NT2/D1 (cell line): ENCODE measurements around the gene PEPD.

Source experiments
- DNase-seq: peaks from one replicate; pipeline ENCODE4 v3.0.0-alpha.2; 2011; ENCODE audit warnings: low read depth, low spot score
- H3K27me3 ChIP-seq: 2 replicates; pipeline ENCODE4 v1.6.0; 2011; ENCODE audit warnings: mild to moderate bottlenecking; ENCODE audit not compliant: insufficient read length, insufficient read depth
- H3K36me3 ChIP-seq: 2 replicates; pipeline ENCODE4 v1.6.1; 2011; ENCODE audit warnings: mild to moderate bottlenecking, low read length, mixed read lengths; ENCODE audit not compliant: insufficient read depth, insufficient read length
- H3K4me1 ChIP-seq: 2 replicates; pipeline ENCODE4 v1.5.1; 2011; ENCODE audit not compliant: insufficient read depth, insufficient read length
- H3K4me3 ChIP-seq: 2 replicates; pipeline ENCODE4 v1.5.1; 2011; ENCODE audit warnings: low read depth; ENCODE audit not compliant: insufficient read length
- H3K9ac ChIP-seq: 2 replicates; pipeline ENCODE4 v1.6.0; 2011; ENCODE audit warnings: low read depth; ENCODE audit not compliant: insufficient read length
- H3K9me3 ChIP-seq: 2 replicates; pipeline ENCODE4 v1.5.1; 2011; ENCODE audit warnings: mild to moderate bottlenecking, low read length; ENCODE audit not compliant: insufficient read depth
- SUZ12 ChIP-seq: IDR thresholded peaks from 2 replicates; pipeline ENCODE4 v1.6.1; 2011; ENCODE audit not compliant: insufficient read length, insufficient read depth; ENCODE audit errors: extremely low read depth
- YY1 ChIP-seq: IDR thresholded peaks from 2 replicates; pipeline ENCODE4 v1.6.1; 2011; ENCODE audit not compliant: insufficient read length, insufficient read depth
- ZNF274 ChIP-seq: IDR thresholded peaks from 2 replicates; pipeline ENCODE4 v1.6.1; 2011; ENCODE audit warnings: mild to moderate bottlenecking, low read depth, low read length

Gene PEPD

DNA sequence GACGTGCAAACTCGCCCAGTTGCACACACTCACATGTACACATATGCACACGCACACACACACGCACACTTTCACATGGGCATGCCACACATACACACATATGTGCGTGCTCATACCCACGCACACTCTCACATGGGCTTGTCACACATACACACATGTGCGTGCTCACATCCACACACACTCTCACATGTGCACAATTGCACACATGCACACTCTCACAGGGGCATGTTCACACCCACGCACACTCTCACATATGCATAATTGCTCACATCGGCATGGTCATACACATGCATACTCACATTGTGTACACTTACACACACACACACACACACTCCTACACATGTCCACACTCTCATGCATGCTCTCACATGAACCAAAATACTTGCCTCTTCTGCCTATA is 32.8 kb upstream of the PEPD start:
- no peak for DNase-seq
- TF ChIP-seq SUZ12 (no peak), YY1 (no peak), ZNF274 (no peak)
- H3K9me3 ChIP-seq, result no peaks in the 10 kb centered on the region
- no peak overlapping the region for H3K4me3 ChIP-seq
- H3K9ac ChIP-seq, result no peak overlapping the region
- H3K4me1 ChIP-seq, result no peaks in the 10 kb centered on the region
- no peaks in the 10 kb centered on the region for H3K36me3 ChIP-seq
- peaks cover 4% of the 10 kb centered on the region for H3K27me3 ChIP-seq

DNA sequence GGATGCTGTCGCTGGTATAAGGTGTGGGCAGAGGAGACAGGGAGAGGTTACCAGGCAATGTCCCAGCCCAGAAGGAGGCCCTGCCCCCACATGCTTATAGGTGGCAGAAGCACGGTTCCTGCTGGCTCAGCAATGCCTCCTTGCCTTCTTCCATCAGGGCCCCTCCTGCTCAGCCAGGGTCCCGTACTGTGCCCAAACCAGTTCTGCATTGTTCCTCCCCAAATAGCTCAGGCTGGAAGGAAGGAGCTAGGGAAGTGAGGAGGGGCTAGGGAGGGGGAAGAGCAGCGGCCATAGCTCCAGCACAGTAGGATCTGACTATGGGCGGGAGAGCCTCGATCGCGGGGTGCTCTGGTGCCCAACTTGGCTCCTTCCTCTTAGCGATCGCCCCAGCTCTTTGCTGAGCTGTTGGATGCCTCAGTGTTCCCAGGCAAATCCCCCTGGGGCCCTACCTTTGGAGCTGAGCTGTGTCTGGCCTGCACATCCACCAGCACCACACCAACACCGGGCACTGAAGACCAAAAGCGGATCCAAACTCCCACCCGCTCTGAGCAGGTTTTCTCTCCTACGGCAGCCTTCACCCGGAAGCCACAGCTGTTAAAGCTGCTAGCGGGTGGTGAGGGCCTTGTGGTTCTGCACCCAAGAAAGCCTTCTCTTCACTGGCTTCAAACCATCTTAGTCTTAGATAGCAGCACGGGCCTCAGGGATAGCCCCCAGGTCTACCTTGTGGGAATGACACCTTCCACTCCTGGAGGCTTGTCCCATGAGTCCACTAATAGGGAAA is 32.1 kb upstream of the PEPD start:
- Histone ChIP-seq H3K4me3 (no peak overlapping the region), H3K36me3 (no peaks in the 10 kb centered on the region), H3K9me3 (no peaks in the 10 kb centered on the region), H3K4me1 (no peaks in the 10 kb centered on the region), H3K9ac (no peak overlapping the region), H3K27me3 (no peaks in the 10 kb centered on the region)
- TF ChIP-seq YY1 (no peak), ZNF274 (no peak), SUZ12 (no peak)
- no peak for DNase-seq

- Histone ChIP-seq H3K9ac (no peak overlapping the region), H3K27me3 (no peaks in the 10 kb centered on the region), H3K9me3 (no peaks in the 10 kb centered on the region), H3K4me1 (no peaks in the 10 kb centered on the region), H3K4me3 (no peak overlapping the region), H3K36me3 (no peaks in the 10 kb centered on the region)
- TF ChIP-seq SUZ12 (no peak), ZNF274 (no peak), YY1 (no peak)
- DNase-seq, result no peak
Measured at GRCh38 chr19:33552928-33553279, 31.3 kb upstream of the PEPD start.

GRCh38 chr19:33552191-33552927 is 30.8 kb upstream of the PEPD start:
- Histone ChIP-seq H3K4me1 (no peaks in the 10 kb centered on the region), H3K4me3 (no peak overlapping the region), H3K9ac (no peak overlapping the region), H3K36me3 (no peaks in the 10 kb centered on the region), H3K9me3 (no peaks in the 10 kb centered on the region), H3K27me3 (no peaks in the 10 kb centered on the region)
- no peak for DNase-seq
- no peak for TF ChIP-seq YY1
- TF ChIP-seq ZNF274, result no peak
- no peak for TF ChIP-seq SUZ12

- H3K36me3 ChIP-seq, result no peaks in the 10 kb centered on the region
- no peaks in the 10 kb centered on the region for H3K9me3 ChIP-seq
- H3K4me3 ChIP-seq, result no peak overlapping the region
- no peaks in the 10 kb centered on the region for H3K27me3 ChIP-seq
- H3K9ac ChIP-seq, result no peak overlapping the region
- no peak for DNase-seq
- no peaks in the 10 kb centered on the region for H3K4me1 ChIP-seq
- TF ChIP-seq ZNF274 (no peak), SUZ12 (no peak), YY1 (no peak)
Measured at GRCh38 chr19:33551676-33552075, 30.1 kb upstream of the PEPD start.

DNA sequence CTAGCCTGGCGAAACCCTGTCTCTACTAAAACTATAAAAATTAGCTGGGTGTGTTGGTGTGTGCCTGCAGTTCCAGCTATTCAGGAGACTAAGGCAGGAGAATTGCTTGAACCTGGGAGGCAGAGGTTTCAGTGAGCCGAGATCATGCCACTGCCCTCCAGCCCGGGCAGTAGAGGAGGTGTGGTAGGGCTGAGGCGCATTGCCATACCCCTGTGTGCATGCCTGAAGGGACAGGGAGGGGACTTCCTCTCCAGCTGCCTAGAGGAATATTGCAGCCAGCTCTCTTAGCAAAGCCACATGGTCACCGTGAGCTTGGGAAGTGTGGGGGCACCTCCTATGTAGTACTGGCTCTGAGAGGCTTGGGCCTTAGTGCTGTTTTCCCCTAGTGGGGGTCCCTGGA is 29.2 kb upstream of the PEPD start:
- no peaks in the 10 kb centered on the region for H3K36me3 ChIP-seq
- no peak for DNase-seq
- TF ChIP-seq ZNF274 (no peak), YY1 (no peak), SUZ12 (no peak)
- H3K9ac ChIP-seq, result no peak overlapping the region
- H3K9me3 ChIP-seq, result no peaks in the 10 kb centered on the region
- no peak overlapping the region for H3K4me3 ChIP-seq
- no peaks in the 10 kb centered on the region for H3K4me1 ChIP-seq
- H3K27me3 ChIP-seq, result no peaks in the 10 kb centered on the region

- H3K27me3 ChIP-seq, result no peaks in the 10 kb centered on the region
- DNase-seq, result no peak
- H3K4me3 ChIP-seq, result no peak overlapping the region
- no peaks in the 10 kb centered on the region for H3K36me3 ChIP-seq
- no peaks in the 10 kb centered on the region for H3K4me1 ChIP-seq
- H3K9me3 ChIP-seq, result no peaks in the 10 kb centered on the region
- TF ChIP-seq YY1 (no peak), SUZ12 (no peak), ZNF274 (no peak)
- no peak overlapping the region for H3K9ac ChIP-seq
Measured at GRCh38 chr19:33547676-33548075, 26.1 kb upstream of the PEPD start.
